HG03575 (cell line): ENCODE measurements around the gene MAGEA4.

Experiments
- ATAC-seq: cut with Tn5 transposase; IDR thresholded peaks from one replicate; pipeline ENCODE4 v1.9.1; 2021; ENCODE audit not compliant: unreplicated experiment, insufficient number of reproducible peaks, low FRiP score; ENCODE audit errors: extremely low read depth

Gene MAGEA4

DNA sequence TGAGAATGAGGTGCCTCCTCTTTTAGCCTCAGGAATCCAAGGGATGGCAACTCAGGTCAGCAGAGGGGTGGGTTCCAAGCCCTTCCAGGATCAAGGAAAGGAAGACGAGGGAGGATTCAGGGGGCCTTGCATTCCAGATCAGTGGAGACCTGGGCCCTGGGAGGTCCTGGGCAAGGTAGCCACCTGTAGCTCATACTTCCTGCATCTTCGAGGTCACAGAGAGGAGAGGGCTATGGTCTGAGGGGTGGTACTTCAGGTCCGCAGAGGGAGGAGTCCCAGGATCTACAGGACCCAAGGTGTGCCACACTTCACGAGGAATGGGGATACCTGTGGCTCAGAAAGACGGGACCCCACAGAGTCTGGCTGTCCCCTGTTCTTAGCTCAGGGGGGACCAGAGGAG is 9.2 kb downstream of the MAGEA4 start:
- ATAC-seq: no peak

- no peak for ATAC-seq
Measured at GRCh38 chrX:151922692-151923091, 10.0 kb downstream of the MAGEA4 start.

- no peak for ATAC-seq
Measured at GRCh38 chrX:151923648-151924047, 11.0 kb downstream of the MAGEA4 start.

- ATAC-seq: no peak
Measured at GRCh38 chrX:151929126-151929525, 16.4 kb downstream of the MAGEA4 start.

DNA sequence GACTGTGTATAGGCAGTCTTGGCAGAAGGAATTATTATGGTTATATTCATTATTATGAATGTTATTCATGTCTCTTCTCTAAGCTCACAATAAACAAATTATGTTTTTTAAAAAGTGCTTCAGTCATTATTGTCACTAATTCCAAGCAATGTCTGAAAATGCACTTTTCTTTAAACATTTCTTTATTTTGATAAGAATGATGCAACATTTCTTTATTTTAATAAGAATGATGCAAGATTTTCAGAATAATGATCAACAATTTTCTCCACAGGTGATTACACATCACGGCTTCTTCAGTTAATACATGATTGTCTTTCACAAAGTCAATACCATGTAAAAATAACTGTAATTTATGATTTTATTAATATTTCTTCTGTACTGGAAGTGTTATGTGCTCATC is 22.7 kb downstream of the MAGEA4 start:
- ATAC-seq: no peak

- ATAC-seq: no peak
Measured at GRCh38 chrX:151938172-151938571, 25.5 kb downstream of the MAGEA4 start.

DNA sequence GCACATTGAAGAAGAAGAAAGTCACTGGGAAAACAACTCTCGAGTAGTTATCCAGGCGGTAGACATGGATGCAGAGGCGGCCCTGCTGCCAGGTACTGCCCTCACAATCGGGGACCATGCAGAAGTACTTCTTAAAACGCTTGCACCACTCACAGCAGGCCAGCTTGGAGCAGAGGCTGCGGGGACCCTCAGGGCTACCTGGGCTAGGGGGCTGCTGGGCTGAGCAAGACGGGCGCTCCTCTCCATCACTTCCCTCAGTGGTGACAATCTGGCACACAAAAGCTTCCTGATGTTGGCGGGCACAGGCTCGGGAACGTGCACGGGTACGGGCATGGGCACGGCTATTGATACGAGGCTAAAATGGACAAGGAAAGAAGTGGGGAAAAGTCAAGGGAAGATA is 42.0 kb downstream of the MAGEA4 start:
- ATAC-seq: no peak

DNA sequence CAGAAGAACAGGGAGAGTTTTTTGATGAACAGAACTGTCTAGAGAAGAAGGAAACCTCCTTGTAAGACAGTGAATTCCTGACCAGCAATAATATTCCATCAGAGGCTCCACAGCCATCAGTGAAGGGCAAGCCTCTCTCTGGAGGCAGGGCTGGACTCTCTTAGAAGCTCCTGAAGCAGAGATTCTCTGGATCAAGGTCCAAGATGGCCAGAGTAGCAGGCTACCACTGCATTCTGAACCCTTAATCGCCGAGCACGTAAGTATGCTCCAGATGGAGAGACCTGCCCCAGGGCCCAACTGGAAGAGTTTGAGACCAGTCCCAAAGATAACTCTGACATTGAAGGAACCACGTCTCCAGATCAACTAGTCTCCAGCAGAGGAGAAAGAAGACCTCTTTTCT is 45.4 kb downstream of the MAGEA4 start:
- no peak for ATAC-seq

DNA sequence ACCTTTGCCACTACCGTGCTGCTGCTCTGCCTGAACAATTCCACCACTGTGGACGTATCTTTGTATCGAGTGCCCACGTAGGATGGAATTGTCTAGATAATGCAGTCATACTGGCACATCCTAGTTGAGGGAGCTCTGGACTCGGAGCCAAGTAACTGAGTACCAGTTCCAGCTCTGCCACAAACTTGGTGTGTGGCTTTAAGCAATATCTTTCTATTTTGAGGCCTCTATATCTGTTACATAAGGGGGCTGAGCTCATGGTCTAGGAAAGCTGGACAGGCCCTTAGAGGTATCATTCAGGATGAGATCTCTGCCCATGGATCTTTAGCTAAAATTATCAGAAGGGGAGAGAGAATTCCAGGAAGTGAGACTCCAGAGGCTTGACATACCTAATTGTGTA is 49.3 kb downstream of the MAGEA4 start:
- no peak for ATAC-seq

DNA sequence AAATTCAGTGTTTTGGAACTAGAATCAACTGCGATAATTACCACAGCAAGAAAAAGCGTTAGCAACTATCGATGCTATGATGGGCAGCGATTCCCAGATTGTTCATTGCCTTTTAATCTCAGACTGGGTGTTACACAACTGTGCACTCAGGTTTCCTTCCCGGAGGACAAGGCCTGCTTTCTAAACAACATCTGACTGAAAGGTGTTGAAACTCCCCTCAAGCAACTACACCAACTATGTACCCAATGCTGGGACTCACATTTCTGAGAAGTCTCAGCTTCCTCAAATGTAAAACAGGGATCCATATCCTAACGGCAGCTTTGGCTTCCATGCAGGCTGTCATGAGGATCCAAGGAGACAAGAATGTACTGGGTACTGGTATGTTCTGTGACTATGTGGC is 53.5 kb downstream of the MAGEA4 start:
- no peak for ATAC-seq

- ATAC-seq: no peak
Measured at GRCh38 chrX:151970027-151970426, 57.3 kb downstream of the MAGEA4 start.

- ATAC-seq: no peak
Measured at GRCh38 chrX:151970661-151971060, 58.0 kb downstream of the MAGEA4 start.

DNA sequence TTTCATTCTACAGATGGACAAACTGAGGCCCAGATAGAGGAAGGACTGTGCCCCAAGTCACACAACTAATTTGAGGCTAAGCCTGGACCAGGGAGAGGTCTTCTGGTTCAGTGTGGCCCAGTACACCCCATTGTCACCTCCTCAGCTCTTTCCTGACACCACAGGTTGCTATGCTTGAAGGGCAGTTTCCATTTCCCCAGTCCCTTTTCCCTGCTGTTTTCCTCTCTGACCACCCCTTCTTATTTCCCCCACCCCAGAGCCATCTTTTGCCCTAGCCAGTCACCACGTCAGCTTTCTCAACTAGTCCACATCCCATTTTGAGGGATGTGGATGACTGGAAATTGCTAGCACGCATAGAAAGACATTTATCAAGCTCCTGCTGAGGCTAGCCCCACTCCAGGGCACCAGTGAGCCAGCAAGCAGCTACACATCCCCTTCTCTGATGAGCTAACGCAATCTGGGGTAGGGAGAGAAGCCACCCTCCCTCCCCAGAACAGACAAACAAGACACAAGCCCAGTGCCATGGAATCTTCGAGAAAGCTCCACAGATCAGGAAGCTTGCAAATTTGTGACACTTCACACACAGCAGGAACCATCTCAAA is 60.5 kb downstream of the MAGEA4 start:
- ATAC-seq: no peak

DNA sequence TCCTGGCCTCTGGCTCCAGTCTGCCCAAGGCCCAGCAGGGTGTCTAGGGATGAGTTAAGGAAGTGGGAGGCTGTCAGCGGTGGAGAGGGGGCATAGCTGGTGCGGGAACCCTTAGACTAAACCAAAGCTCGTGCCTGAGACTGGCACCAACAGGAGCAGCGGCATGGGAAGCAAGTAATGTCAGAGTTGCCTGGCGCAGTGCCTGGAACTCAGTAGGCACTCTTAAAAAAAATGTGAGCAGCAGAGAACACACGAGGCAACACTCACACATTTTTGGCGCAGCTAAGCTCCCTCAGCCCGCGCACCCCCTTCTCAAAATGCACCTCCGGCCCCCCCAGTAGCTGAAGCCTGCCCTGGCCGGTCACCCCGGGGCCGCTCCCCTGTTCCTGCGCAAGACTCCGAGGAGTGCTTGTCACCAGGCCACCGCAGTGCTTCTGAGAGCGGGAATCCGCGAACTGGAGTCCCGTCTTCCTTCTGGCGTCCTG is 61.2 kb downstream of the MAGEA4 start:
- ATAC-seq: no peak
